RWPE1 (cell line): ENCODE data around the gene SPDYE16.
A peak's percentile ranks its signal among the peaks of the same experiment; 100 is the strongest.
"Not testable (repeated sequence)": the region's sequence is repeated elsewhere in the genome, so short reads cannot be mapped to it uniquely, and the experiment has no call there.

Experiments used
- CTCF ChIA-PET: fragments of 350-600 bp; sonication (Branson Sonifier 250); formaldehyde crosslinking; extraction: SDS; loops from one replicate; lab custom pipeline; 2021; lab: Yijun Ruan, JAX
- POLR2A ChIA-PET: fragments of 400-600 bp; formaldehyde crosslinking; extraction: SDS; loops from one replicate; lab custom pipeline; 2020; ENCODE audit warnings: antibody characterized with exemption; ENCODE audit not compliant: low non-redundant PET; lab: Yijun Ruan, JAX
- DNase-seq: peaks from one replicate; pipeline ENCODE4 v3.0.0; 2012; ENCODE audit warnings: low spot score
- H3K27ac ChIP-seq: fragments of 450-650 bp; 2 replicates; pipeline ENCODE4 v1.5.1; 2017
- CTCF ChIP-seq: fragments of 450-650 bp; conservative IDR thresholded peaks from 2 replicates; pipeline ENCODE4 v1.5.1; 2017; ENCODE audit warnings: low read depth, mild to moderate bottlenecking

The SPDYE16 gene

GRCh38 chr7:76514926-76515771, 27.9 kb downstream of the SPDYE16 start:
- no peak for DNase-seq
- ChIA-PET CTCF (no interaction called here), POLR2A (no interaction called here)
- H3K27ac ChIP-seq = peak overlapping the region; percentile 77
- TF ChIP-seq CTCF = no peak

GRCh38 chr7:76513817-76514799, 29.0 kb downstream of the SPDYE16 start:
- H3K27ac ChIP-seq = peak overlapping the region; percentile 77

GRCh38 chr7:76512941-76513816, 29.9 kb downstream of the SPDYE16 start:
- ChIA-PET POLR2A (no interaction called here), CTCF (no interaction called here)
- peak; percentile 47 for TF ChIP-seq CTCF
- peak overlapping the region; percentile 77 for H3K27ac ChIP-seq
- DNase-seq = no peak

More at GRCh38 chr7:76513817-76514799, 29.0 kb downstream of the SPDYE16 start:
- no peak for TF ChIP-seq CTCF
- no peak for DNase-seq
- ChIA-PET POLR2A (no interaction called here), CTCF (no interaction called here)

- peak overlapping the region; percentile 77 for H3K27ac ChIP-seq
- CTCF ChIA-PET, POLR2A ChIA-PET, DNase-seq: not testable (repeated sequence)
Measured at GRCh38 chr7:76511911-76512885, 30.9 kb downstream of the SPDYE16 start.

- CTCF ChIA-PET, POLR2A ChIA-PET, DNase-seq: not testable (repeated sequence)
- H3K27ac ChIP-seq = peak overlapping the region; percentile 53
Measured at GRCh38 chr7:76511200-76511910, 31.7 kb downstream of the SPDYE16 start.
